Stimulated activated effector memory CD8-positive, alpha-beta T cell treated with anti-CD3 and anti-CD28 coated beads, Interleukin-12 subunit alpha, Interleukin-12 subunit beta, amount 100 ng/mL, for 72 hours (primary cell): Measurements from ENCODE around the gene ZNF771.

Experiments used
- ATAC-seq: fragments of 150-1000 bp; cut with Tn5 transposase; 2 replicates; pipeline ENCODE4 v1.10.0; 2021
- DNase-seq, 2 donors: peaks; one replicate each; pipeline ENCODE4 v3.0.0; 2021 to 2022; ENCODE audit warnings: low spot score in 2 of 2
- H3K27ac Mint-ChIP-seq: one replicate; pipeline ENCODE4 v1.8.0; 2022; ENCODE audit warnings: mild to moderate bottlenecking, mixed read lengths
- H3K36me3 Mint-ChIP-seq: one replicate; pipeline ENCODE4 v1.8.0; 2022; ENCODE audit warnings: mild to moderate bottlenecking, mixed read lengths
- H3K4me1 Mint-ChIP-seq: one replicate; pipeline ENCODE4 v1.8.0; 2022; ENCODE audit warnings: mixed read lengths
- H3K4me3 Mint-ChIP-seq: one replicate; pipeline ENCODE4 v1.8.0; 2022; ENCODE audit warnings: mild to moderate bottlenecking, mixed read lengths
- H3K9me3 Mint-ChIP-seq: one replicate; pipeline ENCODE4 v1.8.0; 2022; ENCODE audit warnings: mixed read lengths

ZNF771 gene

DNA sequence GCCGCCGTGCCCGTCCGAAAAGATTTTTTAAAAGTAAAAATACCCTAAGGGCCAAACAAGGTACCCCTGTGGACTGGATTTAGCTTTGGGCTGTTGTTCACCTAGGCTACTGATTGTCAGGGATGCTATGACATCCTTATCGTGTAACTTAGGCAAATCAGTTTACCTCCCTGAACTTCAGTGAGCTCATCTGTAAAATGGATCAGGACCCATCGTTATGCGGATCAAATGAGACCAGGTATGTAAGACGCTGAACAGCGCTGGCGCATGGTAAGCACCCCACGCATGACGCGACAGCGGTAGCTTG lies 658 bp upstream of the ZNF771 start:
- peaks cover 36% of the 10 kb centered on the region for H3K36me3 Mint-ChIP-seq
- DNase-seq: no peak
- peak; percentile 31 for ATAC-seq
- peaks cover 36% of the 10 kb centered on the region for H3K4me1 Mint-ChIP-seq
- H3K9me3 Mint-ChIP-seq: no peaks in the 10 kb centered on the region
- peak overlapping the region; percentile 88 for H3K4me3 Mint-ChIP-seq
- peak overlapping the region; percentile 96 for H3K27ac Mint-ChIP-seq

GRCh38 chr16:30407804-30408534 lies 563 bp downstream of the ZNF771 start:
- ATAC-seq: no peak

GRCh38 chr16:30409125-30410060 lies 2.0 kb downstream of the ZNF771 start:
- peak overlapping the region; percentile 88 for H3K4me3 Mint-ChIP-seq
- DNase-seq (peak; percentile 95 to 98), ATAC-seq (peak; percentile 72)
- no peaks in the 10 kb centered on the region for H3K9me3 Mint-ChIP-seq
- peak overlapping the region; percentile 96 for H3K27ac Mint-ChIP-seq
- H3K36me3 Mint-ChIP-seq: peaks cover 62% of the 10 kb centered on the region
- H3K4me1 Mint-ChIP-seq: peaks cover 40% of the 10 kb centered on the region

More at GRCh38 chr16:30407804-30408534, 563 bp downstream of the ZNF771 start:
- Mint-ChIP-seq H3K4me1 (peaks cover 40% of the 10 kb centered on the region), H3K27ac (peak overlapping the region; percentile 96), H3K9me3 (no peaks in the 10 kb centered on the region), H3K4me3 (peak overlapping the region; percentile 88), H3K36me3 (peaks cover 48% of the 10 kb centered on the region)
- DNase-seq: no peak

- DNase-seq: no peak
- Mint-ChIP-seq H3K4me1 (peaks cover 45% of the 10 kb centered on the region), H3K4me3 (no peak overlapping the region), H3K36me3 (peaks cover 80% of the 10 kb centered on the region), H3K9me3 (no peaks in the 10 kb centered on the region), H3K27ac (peak overlapping the region; percentile 60)
- ATAC-seq: no peak
Observed at GRCh38 chr16:30413112-30413806, 5.9 kb downstream of the ZNF771 start.

GRCh38 chr16:30414159-30414558 lies 6.8 kb downstream of the ZNF771 start:
- Mint-ChIP-seq H3K27ac (peak overlapping the region; percentile 60), H3K4me3 (no peak overlapping the region), H3K36me3 (peaks cover 85% of the 10 kb centered on the region), H3K9me3 (no peaks in the 10 kb centered on the region), H3K4me1 (peaks cover 41% of the 10 kb centered on the region)
- no peak for ATAC-seq
- no peak for DNase-seq

DNA sequence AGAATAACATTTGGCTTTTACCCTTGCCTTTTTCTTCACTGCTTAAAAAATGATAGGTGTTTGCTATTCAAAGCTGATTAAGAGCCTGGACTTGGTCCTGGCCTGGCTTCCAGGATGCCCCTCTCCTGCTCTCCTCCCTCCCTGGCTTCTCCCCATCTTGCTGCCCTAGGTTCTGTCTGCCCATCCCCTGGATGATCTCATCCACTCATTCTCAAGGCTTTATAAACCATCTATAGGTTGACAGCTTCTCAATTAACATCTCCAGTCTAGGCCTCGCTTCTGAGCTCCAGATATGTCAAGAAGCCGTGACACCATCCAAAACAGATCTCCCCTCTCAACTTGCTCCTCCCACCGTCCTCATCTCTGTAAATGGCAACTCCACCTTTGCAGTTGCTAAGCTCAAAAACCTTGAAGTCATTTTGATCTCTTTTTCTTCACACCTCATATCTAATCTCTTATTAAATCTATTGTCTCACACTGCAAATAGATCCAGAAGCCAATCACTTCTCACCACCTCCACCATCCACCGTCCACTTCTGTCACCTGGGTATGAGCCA lies 8.7 kb downstream of the ZNF771 start:
- no peak overlapping the region for H3K4me3 Mint-ChIP-seq
- DNase-seq (no peak), ATAC-seq (no peak)
- H3K9me3 Mint-ChIP-seq: no peaks in the 10 kb centered on the region
- peaks cover 68% of the 10 kb centered on the region for H3K36me3 Mint-ChIP-seq
- H3K27ac Mint-ChIP-seq: peak overlapping the region; percentile 1
- peaks cover 37% of the 10 kb centered on the region for H3K4me1 Mint-ChIP-seq

- Mint-ChIP-seq H3K4me1 (peaks cover 38% of the 10 kb centered on the region), H3K9me3 (no peaks in the 10 kb centered on the region), H3K27ac (peak overlapping the region; percentile 1), H3K4me3 (peak overlapping the region; percentile 63), H3K36me3 (peaks cover 61% of the 10 kb centered on the region)
- ATAC-seq: no peak
- DNase-seq: no peak
Observed at GRCh38 chr16:30416624-30417528, 9.5 kb downstream of the ZNF771 start.

DNA sequence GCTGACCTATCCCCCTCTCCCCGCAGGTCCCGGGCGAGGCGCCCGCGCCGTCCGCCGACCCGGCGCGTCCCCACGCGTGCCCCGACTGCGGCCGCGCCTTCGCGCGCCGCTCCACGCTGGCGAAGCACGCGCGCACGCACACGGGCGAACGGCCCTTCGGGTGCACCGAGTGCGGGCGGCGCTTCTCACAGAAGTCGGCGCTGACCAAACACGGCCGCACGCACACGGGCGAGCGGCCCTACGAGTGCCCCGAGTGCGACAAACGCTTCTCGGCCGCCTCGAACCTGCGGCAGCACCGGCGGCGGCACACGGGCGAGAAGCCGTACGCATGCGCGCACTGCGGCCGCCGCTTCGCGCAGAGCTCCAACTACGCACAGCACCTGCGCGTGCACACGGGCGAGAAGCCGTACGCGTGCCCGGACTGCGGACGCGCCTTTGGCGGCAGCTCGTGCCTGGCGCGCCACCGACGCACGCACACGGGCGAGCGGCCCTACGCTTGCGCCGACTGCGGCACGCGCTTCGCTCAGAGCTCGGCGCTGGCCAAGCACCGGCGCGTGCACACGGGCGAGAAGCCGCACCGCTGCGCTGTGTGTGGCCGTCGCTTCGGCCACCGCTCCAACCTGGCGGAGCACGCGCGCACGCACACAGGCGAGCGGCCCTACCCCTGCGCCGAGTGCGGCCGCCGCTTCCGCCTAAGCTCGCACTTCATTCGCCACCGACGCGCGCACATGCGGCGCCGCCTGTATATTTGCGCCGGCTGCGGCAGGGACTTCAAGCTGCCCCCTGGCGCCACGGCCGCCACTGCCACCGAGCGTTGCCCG lies 10.3 kb downstream of the ZNF771 start:
- peaks cover 52% of the 10 kb centered on the region for H3K36me3 Mint-ChIP-seq
- ATAC-seq (peak; percentile 95), DNase-seq (peak; percentile 76 to 89)
- peak overlapping the region; percentile 63 for H3K4me3 Mint-ChIP-seq
- peaks cover 34% of the 10 kb centered on the region for H3K4me1 Mint-ChIP-seq
- H3K9me3 Mint-ChIP-seq: no peaks in the 10 kb centered on the region
- no peak overlapping the region for H3K27ac Mint-ChIP-seq

- H3K36me3 Mint-ChIP-seq: peaks cover 44% of the 10 kb centered on the region
- H3K9me3 Mint-ChIP-seq: no peaks in the 10 kb centered on the region
- DNase-seq: peak in 1 of 2 donors; percentile 59
- no peak overlapping the region for H3K27ac Mint-ChIP-seq
- ATAC-seq: no peak
- H3K4me3 Mint-ChIP-seq: peak overlapping the region; percentile 63
- peaks cover 34% of the 10 kb centered on the region for H3K4me1 Mint-ChIP-seq
Observed at GRCh38 chr16:30418350-30419181, 11.2 kb downstream of the ZNF771 start.

DNA sequence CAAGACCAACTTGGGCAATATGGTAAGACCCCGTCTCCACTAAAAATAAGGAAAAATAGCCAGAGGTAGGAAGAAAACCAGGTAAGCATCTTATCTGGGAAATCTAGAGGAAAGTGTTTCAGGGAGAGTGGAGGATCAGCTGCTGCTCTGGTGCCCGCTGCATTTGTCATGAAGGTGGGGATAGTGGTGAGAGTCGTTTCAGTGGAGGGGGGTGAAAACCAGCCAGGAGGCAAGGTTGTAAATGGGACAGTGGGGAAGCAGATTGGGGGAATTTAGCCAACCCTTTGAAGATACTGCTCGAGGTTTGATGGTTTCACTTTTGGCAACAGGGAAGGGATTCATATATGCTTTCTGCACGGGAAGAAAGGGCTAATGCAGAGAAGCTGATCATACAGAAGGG lies 13.6 kb downstream of the ZNF771 start:
- H3K4me3 Mint-ChIP-seq: no peak overlapping the region
- H3K4me1 Mint-ChIP-seq: peaks cover 34% of the 10 kb centered on the region
- H3K9me3 Mint-ChIP-seq: no peaks in the 10 kb centered on the region
- ATAC-seq: no peak
- H3K36me3 Mint-ChIP-seq: peaks cover 23% of the 10 kb centered on the region
- no peak for DNase-seq
- H3K27ac Mint-ChIP-seq: peak overlapping the region; percentile 46

DNA sequence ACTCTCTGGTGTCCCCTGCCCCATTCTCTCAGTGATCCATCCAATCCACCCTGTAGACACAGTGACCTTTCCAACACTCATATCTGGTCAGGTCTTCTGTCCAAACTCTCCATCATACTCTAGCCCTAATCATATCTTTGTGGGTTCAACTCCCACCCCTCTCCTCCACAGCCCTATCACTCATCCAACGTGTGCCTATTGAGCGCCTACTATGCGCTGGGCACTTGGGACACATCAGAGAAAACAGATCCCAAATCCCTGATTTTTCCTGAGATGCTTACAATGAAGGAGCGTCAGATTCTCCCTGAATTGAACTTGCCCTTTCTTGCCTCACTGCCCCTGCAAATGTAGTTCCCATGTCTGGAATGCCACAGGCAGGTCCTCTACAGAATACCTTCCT lies 20.6 kb downstream of the ZNF771 start:
- no peak overlapping the region for H3K4me3 Mint-ChIP-seq

DNA sequence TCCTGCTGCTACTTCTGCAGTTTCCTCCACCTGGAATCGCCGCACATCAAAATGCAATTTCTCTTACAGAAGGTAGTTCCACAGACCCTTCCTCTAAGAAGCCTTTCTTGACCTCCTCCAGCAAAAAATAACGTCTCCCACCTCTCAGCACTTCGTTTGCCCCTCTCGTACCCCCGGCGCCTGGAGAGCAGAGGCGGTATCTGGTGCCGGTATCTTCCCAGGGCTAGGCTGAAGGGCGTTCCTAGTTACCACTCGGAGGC lies 21.9 kb downstream of the ZNF771 start:
- no peak overlapping the region for H3K4me3 Mint-ChIP-seq
- DNase-seq (no peak), ATAC-seq (peak; percentile 18)
- no peaks in the 10 kb centered on the region for H3K36me3 Mint-ChIP-seq
- H3K9me3 Mint-ChIP-seq: no peaks in the 10 kb centered on the region
- peaks cover 14% of the 10 kb centered on the region for H3K4me1 Mint-ChIP-seq
- H3K27ac Mint-ChIP-seq: no peak overlapping the region

More for the DNA sequence above, 20.6 kb downstream of the ZNF771 start:
- H3K4me1 Mint-ChIP-seq: peaks cover 7% of the 10 kb centered on the region
- no peaks in the 10 kb centered on the region for H3K9me3 Mint-ChIP-seq
- DNase-seq (no peak), ATAC-seq (no peak)
- H3K27ac Mint-ChIP-seq: peak overlapping the region; percentile 78
- no peaks in the 10 kb centered on the region for H3K36me3 Mint-ChIP-seq
